GM12872 (cell line): Measurements from ENCODE around the gene P2RY13.

Experiments
- CTCF ChIP-seq: IDR thresholded peaks from 3 replicates; pipeline ENCODE4 v1.5.1; 2011; ENCODE audit warnings: low read depth, mild to moderate bottlenecking, low read length, moderate library complexity; ENCODE audit not compliant: insufficient read depth

The P2RY13 gene

GRCh38 chr3:151283387-151283786 lies 46.0 kb downstream of the P2RY13 start:
- TF ChIP-seq CTCF: no peak

GRCh38 chr3:151282921-151283320 lies 46.4 kb downstream of the P2RY13 start:
- TF ChIP-seq CTCF: peak; percentile 48; the same call in 2 of the 3 replicates

DNA sequence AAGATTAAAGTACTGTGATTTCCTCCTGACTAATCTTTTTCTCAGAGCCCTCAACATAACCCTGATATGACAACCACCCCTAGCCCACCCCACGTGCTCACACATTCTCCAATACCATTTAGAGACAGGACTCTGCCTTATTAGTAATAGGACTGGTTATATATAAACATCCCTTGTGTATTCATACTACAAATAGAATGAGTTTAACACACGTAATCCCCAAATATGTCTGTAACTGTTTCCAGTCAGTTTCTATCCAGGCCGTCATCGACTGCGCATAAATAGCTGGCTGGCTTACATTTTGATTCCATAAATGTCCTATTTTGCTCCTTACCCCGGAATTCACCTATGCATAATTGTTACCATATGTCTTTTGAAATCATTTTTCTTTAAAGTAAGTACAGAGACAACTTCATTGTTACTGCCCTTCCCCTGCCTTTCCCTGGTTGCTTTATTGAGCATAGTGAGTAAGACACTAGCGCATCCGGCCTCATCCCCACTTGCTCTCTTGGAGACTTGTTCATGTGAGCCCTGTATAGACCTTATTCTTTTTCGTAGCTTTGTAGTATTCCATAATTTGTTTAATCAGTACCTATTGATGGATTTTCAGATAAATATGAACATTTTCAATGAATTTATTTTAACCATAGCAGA lies 47.6 kb downstream of the P2RY13 start:
- no peak for TF ChIP-seq CTCF

GRCh38 chr3:151278230-151278629 lies 51.1 kb downstream of the P2RY13 start, which contains the start of gene P2RY14:
TSS of gene P2RY14 (minus strand) at chr3:151278542. CDS start at chr3:151214316, 64,226 bp downstream.
- no peak for TF ChIP-seq CTCF

DNA sequence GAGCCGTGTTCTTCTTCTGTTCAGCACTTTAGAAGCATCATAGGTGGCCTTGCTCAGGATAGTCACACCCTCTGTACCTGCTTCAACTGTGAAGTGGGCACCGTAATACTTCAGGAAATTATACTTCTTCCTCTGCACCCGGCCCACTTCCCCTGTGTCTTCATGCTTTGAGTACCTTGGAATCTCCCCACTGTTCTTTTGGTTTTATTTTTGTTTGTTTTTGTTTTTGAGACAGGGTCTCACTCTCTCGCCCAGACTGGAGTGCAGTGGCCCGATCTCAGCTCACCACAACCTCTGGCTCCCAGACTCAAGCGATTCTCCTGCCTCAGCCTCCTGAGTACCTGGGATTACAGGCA lies 52.7 kb downstream of the P2RY13 start:
- TF ChIP-seq CTCF: no peak
